ENCODE data around the gene CMTM6. TPM values are rescaled to one million over a fixed set of nuclear protein-coding genes. Genes with fewer than 3 reads are reported as not detected.

CMTM6 gene
- total RNA-seq, 1 donor from 2014 or later, result 10.9 TPM

- intact Hi-C loops (cut with micrococcal nuclease), result no loop called here
- DNase-seq (no peak), ATAC-seq (no peak)
Observed at GRCh38 chr3:32434206-32434605, 68.4 kb downstream of the CMTM6 start.

GRCh38 chr3:32432711-32433530 lies 69.7 kb downstream of the CMTM6 start:
- DNase-seq, result no peak
- intact Hi-C loops (cut with micrococcal nuclease), result no loop called here
- ATAC-seq, result no peak

- intact Hi-C loops (cut with micrococcal nuclease), result no loop called here
- no peak for DNase-seq
- no peak for ATAC-seq
Observed at GRCh38 chr3:32432045-32432710, 70.5 kb downstream of the CMTM6 start.

GRCh38 chr3:32431481-32431880 lies 71.2 kb downstream of the CMTM6 start:
- intact Hi-C loops (cut with micrococcal nuclease), result no loop called here

More at GRCh38 chr3:32431481-32431880, 71.2 kb downstream of the CMTM6 start:
- DNase-seq, result no peak
- no peak for ATAC-seq

Small RNA genes within 50 kb of the gene (microRNA-seq; reads per million reads assigned to microRNA genes)
- not detected for gene MIR548AY (ENCODE audit: borderline number of aligned reads)

Other genes starting within 250 kb of the CMTM6 start
- 4.4 TPM for gene CMTM7, start 111.0 kb downstream of the CMTM6 start, total RNA-seq
- 53.5 TPM for gene DYNC1LI1, start 68.0 kb upstream of the CMTM6 start, total RNA-seq
- gene CNOT10, start 182.3 kb upstream of the CMTM6 start, total RNA-seq, result 15.5 TPM

Measured in left ventricle myocardium superior (tissue), 1 donor.